AML-193 (cell line): ENCODE results near the gene TMEM201.

Source experiments
- DNase-seq, 2 experiments: peaks; one replicate each; lab custom pipeline; 2025; lab: John Stamatoyannopoulos, UW

Gene TMEM201

DNA sequence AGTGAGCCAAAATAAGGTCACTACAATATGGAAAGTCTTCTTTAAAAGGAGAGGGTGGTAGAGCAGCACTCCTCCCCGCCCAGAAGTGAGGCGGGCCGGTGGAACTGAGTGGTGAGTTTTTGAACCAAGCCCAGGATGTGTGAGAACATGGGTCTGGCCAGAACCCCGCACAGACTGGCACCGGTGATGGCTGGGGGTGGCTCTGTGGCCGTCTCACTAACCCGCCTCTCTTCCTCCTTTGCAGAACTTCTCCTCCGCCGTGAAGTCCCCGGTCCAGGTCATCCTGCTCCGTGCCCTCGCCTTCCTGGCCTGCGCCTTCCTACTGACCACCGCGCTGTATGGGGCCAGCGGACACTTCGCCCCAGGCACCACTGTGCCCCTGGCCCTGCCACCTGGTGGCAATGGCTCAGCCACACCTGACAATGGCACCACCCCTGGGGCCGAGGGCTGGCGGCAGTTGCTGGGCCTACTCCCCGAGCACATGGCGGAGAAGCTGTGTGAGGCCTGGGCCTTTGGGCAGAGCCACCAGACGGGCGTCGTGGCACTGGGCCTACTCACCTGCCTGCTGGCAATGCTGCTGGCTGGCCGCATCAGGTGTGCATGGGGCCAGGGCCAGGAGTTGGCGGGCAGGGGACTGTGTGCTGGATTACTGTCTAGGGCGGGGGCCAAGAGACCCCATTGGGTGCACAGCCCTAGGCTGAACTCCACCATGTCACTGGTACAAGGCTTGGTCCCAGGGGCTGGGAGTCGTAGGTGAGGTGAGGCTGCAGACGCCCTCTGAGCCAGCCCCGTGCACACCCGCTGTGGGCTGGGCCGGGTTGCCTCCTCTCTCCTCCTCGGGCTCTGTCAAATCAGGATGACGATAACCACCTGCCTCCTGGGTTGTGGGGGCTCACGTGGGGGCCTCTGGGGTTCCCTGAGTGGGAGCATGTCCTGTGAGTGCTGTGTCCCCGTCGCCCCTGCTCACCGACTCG is 12.4 kb downstream of the TMEM201 start:
- DNase-seq, result no peak

DNA sequence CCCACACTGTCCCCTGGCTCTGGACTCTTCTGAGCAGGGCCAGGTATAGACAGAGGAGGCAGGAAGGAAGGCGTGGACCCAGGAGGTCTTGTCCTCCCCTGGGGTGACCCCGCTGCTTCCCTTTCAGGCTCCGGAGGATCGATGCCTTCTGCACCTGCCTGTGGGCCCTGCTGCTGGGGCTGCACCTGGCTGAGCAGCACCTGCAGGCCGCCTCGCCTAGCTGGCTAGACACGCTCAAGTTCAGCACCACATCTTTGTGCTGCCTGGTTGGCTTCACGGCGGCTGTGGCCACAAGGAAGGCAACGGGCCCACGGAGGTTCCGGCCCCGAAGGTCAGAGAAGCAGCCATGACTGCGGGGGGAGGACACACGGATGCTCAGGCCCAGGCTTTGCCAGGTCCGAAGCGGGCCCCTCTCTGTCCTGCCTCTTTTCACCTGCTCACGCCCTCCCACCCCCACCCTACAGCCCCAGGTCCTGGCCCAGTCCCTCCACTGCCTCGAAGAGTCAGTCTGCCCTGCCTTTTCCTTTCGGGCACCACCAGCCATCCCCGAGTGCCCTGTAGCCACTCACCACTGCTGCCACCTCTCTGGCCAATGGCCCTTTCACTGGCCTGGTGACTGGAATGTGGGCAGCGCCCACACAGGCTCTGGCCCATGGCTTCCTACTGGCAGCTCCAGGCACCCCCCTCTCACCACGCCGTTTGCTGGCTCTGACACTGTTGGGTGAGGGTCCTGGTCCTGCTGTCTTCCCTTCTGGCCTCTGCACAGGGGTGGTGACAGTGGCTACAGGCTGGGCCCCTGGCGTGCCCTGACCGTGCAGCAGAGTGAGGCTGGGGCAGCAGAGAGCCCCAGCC is 13.5 kb downstream of the TMEM201 start:
- no peak for DNase-seq

DNA sequence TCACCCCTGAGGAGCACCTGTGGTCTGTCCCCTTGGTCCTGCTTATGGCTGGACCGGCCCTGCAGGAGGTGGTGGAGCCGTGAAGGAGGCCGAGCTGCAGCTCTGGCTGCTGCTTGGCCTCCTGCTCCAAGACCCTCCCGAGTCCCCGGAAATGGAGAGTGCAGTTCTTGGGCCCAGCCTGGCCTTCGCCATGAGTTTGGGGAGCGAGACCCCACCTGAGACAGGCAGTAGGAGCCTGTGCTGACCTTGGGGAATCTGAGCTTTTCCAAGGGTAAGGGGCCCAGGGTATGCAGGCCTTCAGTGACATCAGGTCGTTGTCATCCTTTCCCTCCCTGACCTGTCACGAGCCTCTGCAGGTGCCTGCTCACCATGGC is 14.1 kb downstream of the TMEM201 start:
- DNase-seq, result no peak

DNA sequence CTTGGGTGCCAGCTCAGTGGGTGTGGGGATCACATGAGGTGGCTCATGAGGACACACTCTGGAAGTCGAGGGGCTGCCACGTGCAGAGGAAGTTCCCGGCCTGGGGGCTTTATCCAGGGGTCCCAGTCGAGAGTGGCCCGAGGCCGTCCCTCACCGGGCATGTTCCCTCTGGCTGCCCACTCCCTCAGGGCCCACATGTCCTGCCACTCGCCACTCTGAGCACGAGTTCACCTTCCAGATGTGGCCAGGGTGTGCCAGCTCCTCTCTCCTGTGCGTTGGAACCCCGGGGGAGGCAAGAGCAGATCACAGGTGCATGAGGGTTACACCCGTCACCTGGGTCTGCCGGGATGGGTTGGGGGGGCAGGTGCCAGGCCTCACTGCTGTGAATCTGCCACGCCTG is 14.6 kb downstream of the TMEM201 start:
- DNase-seq, result no peak

DNA sequence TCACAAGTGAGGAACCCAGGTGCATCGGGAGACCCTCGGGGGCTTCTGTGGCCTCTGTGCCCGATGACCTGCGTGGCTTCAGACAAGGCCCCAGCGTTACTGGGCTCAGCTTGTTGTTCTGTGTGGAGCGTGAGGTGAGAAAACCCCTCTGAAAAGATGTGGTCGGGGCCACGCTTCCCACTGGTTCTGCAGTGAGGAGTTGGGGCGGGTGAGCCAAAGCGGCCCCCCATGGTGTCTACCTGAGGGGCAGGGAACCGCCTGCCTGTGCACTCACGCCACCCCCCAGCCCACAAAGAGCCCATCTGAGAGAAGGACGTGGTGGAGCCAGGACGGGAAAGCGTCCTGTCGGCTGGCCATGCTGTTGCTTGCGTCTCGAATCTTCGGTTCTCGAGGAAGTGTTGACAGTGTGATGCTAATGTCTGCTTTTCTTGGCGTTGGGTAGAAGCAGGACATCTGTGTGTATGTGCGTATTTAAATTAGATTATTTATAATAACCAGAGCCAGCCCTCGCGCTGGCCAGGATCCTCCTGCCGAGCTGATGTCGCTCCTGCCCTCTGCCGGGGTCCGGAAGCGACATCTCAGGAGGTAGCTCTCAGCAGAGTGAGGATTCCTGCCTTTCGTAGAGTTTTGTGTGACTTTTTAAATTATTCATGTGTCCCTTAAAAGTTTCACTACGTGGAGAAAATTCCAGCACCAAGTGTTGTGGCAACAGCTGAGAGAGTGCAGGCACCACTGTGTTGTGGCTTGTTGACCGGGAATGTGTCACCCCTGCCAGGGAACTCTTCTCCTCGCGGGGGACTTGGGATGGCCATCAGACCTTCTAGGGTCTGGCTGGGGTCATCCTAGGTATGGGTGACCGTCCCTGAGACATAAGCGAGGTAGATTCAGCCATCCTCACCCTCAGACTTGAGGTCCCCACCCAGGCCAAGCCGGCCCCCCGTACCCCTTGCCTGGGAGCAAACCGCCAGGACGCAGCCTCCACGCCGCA is 15.3 kb downstream of the TMEM201 start:
- DNase-seq, result no peak

DNA sequence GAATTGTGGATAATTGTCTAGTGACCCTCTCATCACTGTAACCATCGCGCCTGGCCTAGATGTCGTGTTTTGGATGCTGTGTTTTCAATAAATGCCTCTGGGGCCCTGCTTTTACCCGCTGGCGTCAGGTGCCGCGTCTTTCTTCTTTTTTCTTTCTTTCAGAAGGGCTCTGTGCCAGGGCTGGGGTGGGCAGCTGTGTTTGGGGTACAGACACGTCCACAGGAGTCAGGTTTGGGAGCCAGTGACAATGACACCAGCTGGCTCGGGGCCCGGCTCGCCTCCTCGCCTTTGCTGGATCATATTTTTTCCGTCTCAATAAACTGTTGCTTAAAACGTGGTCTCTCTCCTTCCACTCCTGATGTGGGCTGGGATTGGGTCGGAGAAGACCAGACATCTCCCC is 16.1 kb downstream of the TMEM201 start:
- no peak for DNase-seq

DNA sequence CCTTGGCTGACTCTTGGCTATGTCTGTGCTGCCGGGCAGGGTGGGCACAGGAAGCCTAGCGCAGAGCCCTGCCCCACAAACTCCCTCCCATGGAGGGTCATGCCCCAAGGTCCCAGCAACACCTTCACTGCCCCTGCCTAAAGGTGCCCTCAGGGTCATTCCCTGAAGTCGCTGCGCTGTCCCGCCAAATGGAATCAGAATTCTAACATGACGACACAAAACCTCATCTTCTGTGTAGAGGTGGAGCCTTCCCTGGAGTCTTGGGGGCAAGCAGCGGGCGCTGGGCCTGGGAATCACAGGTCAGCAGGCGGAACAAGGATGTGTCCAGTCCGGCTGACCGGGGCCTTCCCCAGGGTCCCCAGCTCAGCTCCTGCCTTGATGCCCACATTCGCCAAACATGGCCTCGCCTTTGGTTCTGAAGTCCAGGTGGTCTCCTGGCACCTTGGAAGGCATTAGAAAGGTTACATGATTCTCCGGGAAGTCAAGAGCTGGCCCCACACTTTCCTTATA is 17.3 kb downstream of the TMEM201 start:
- no peak for DNase-seq

DNA sequence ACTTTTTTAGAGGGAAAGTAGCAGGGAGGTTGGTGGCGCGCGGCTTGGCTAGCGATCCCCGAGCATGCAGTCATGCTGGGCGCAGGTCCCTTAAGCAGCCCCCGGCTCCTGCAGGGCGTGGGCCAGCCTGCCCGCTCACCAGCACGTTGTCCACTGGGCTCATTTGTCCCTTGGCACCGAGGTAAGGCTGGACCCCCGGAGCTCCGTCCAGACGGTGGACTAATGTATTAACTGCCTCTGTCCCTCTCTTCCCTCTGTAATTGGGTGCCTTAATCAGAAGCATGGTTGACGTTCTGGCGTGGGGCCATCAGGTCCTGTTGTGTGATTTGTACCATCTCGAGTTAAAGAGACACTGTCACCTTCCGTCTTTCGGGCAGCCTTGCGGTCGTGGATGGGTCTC is 17.7 kb downstream of the TMEM201 start:
- DNase-seq, result no peak

DNA sequence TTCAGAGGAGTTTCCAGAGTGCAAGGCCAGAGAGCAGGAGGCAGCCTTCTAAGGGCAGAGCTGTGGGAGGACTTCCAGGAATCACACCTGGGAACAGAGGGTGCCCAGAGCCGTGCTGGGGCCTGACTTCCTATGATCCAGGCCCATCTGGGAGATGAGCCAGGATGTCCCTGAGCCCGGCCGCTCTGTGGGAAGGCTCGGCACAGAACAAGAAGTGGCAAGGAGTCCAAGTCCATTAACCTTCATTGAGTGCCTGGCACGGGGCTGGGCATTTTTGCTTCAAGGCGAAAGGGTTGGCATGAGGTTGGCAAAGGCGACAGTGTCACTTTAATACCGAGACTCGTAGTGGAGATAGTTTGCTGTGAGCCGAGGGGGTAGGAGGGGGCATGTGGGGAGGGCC is 18.2 kb downstream of the TMEM201 start:
- DNase-seq, result no peak

DNA sequence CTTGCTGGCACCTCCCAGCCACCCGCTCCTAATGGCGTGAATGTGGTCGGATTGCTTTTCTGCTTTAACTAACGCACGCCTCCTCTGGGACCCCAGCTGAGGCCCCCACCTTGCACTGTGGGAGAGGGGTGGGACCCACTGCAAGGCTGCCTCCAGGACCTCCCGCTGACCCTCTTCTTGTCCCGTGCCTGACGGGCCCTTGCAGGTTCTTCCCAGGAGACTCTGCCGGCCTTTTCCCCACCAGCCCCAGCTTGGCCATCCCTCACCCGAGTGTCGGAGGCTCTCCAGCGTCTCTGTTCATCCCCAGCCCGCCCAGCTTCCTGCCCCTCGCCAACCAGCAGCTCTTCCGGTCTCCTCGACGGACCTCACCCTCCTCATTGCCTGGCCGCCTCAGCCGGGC is 18.6 kb downstream of the TMEM201 start:
- no peak for DNase-seq

DNA sequence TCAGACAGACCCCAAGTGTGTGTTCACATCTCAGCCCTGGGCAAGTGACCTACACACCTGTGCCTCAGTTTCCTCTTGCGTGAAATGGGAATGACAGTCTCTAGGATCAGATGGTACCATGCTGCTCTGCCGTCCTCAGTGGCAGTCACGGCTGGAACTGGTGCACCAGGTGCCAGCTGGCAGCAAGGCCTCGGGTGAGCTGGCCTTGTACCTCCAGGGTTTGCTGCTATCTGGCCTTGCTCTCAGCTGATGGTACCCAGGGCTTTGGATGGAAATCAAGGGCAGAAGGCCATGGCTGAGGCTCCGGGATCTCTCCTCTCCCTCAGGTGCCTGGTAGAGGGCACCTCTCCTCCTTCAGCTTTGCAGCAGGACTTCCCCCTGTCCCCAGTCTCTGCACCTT is 21.3 kb downstream of the TMEM201 start:
- no peak for DNase-seq

DNA sequence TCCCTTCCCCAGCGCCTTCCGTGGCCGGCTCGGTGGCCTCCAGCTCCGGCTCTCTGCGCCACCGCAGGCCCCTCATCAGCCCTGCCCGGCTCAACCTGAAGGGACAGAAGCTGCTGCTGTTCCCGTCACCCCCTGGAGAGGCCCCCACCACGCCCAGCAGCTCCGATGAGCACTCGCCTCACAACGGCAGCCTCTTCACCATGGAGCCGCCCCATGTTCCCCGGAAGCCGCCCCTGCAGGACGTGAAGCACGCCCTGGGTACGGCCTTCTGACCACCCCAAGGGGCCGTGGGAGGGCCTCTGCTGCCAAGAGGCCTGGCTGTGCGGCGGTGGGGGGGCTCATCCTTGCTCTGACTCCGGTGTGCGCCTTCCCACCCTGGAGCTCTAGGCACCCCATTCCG is 21.8 kb downstream of the TMEM201 start:
- no peak for DNase-seq

DNA sequence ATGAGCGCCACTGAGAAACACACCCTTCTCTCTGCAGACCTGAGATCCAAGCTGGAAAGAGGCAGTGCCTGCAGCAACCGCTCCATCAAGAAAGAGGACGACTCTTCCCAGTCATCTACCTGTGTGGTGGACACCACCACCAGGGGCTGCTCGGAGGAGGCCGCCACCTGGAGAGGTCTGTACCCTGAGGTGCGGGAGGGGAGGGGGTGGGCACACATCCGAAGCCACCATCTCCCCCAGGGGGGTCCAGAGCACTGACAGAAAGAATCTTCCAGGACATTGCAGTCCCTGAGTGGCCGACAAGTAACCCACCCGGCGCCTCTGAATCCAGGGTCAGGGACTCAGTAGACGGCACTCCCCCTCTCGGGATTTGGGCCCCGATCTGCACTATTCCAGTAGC is 23.0 kb downstream of the TMEM201 start:
- DNase-seq, result no peak

DNA sequence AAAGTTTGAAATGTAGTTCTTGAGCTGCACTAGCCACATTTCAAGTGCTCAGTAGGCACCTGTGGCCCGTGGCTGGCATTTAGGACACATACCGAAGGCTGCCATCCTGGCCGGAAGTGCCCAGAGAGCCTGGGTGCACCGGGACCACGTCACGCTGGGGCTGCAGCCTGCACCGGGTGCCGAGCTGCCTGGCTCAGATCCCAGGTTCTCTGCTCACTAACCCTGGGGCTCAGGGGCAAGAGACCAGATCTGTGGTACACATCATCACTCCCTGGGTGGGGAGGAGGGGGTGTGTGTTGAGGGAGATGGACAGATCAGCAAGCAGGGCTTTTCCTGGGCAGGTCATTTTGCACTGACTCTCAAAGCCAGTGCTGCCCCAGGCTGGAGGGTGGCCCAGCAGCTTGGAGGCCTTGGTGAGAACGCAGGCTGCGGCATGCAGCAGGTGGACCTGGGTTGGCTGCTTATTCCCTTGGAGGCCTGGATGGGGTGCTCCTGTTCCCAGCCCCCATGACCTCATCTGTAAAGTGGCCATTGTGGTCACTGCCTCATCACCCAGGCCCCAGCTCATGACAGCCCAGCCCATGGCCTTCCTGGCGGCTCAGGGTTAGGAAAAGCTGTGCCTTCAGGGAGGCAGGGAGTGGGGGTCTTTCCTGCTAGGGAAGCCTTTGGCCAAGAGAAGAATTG is 23.6 kb downstream of the TMEM201 start:
- DNase-seq, result no peak

DNA sequence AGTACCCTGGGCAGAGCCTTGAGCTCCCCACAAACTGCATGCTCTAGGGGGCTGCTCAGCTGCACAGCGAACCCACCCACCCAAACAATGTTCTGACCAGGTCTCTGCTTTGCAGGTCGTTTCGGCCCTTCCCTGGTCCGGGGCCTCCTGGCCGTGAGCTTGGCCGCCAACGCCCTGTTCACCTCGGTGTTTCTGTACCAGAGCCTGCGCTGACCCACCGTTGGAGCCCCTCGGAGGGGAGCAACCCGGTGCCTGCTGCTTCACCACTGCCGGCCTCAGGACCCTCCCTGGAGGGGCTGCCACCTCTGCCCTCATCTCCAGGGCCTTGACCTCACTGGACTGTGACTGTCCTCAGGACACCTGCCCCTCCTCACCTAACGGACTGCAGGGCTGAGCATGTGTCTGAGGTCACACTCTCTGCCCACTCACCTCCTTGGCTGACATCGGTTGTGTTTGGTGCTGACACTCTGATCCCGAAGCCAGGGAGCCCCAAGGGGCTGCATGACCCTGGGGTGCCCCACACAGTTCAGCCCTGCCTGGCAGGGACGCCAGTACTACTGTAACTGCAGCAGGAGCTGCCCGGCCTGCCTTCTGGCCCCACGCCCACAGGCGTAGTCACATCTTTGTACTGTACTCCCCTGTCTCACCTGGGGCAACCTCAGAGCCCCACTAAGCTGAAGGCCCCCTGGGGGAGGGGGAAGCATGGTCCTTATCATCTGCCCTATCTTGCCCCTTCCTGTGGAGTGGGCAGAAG is 24.3 kb downstream of the TMEM201 start:
- DNase-seq, result no peak

DNA sequence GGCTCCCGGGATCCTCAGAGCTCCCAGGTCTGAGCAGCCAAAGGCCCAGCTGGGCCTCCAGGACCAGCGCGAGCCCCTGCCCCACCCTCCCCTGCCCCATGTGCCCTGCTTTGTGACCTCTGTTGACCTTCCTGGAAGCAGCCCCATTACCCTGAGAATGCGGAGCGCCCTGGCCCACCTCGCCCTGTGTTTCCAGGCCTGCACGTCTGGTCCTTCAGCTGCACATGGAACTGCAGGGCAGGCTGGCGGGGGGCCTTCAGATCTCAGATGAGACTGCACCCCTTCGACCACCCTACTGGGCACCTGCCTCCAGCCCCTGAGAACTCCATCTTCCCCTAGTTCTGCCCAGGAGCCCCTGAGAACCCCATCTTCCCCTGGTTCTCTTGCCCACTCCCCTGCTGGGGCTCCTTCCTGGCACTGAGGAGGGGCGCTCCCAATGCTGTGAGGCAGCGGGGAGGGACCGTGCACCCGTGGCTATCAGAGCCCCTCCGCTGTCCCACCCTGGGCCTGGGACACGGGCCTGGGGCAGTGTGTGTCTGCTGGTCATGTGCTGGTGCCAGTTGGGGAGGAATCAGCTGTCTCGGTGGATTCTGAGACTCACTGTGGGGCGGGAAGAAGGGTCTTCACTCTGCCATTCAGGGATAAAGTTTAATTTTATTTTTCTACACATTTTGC is 25.1 kb downstream of the TMEM201 start:
- no peak for DNase-seq

DNA sequence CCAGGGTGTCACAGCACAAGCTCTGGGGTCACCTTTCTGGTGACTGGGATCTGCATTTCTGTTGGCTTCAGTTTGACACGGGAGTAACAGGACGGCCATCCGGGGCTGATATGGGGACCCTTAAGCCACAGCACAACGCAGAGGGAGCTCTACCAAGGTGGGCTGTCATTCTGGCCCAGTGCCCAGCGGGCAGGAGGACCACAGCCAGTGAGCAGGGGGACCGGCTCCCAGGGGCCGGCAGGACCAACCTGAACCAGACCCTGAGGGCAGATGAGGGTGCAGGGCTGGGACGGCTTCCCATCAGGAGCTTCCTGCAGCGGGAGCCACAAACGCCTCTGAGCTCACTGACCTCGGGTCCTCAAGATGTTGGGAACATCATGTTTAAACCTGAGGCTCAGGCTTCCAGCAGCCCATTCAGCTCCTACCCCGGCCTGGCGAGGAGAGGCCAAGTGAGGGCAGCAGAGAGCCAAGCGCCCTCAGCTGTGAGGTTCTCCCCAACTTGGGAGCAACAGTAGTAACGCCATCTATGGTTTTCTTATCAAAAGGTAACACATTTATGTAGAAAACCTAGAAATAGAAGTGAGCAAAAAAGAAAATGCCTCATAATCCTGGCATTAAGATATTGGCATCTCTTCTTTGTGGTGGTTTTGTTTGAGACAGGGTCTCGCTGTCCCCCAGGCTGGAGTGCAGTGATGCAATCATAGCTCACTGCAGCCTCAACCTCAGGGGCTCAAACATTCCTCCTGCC is 26.8 kb downstream of the TMEM201 start:
- DNase-seq, result peak; percentile 24 to 36

DNA sequence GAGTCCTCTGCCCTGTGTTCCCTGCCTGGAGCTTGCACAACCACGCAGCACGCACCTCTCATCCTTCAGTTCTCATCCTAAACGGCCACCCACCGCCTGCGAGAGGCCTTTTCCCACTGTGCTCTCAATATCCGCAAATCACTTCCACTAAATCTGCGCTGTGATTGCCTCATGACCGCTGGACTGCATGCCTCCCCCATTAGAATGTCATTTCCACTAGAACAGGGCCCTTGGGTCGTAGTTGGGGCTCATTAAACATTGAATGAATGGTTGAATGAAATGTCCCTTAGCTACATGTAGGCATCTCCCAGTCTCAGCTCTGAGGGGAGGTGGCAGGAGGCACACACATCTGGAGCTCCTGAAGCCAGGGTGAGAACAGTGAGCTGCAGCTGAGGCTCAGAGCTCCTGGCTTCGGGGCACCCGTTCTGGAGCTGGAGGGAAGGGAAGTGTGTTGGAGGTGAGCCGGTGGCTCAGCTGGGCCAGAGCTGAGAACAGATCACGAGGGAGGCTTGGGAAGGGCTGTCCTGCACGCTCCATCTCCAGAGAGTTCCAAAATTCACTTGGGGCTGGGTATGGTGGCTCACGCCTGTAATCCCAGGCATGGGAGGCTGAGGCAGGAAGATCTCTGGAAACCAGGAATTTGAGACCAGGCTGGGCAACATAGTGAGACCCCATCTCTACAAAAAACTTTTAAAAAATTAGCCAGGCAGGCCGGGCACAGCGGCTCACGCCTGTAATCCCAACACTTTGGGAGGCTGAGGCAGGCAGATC is 30.4 kb downstream of the TMEM201 start:
- no peak for DNase-seq
